Fibroblast of villous mesenchyme (primary cell): Measurements from ENCODE around the gene TMEM101. TPM values are rescaled to one million over a fixed set of nuclear protein-coding genes. Genes with fewer than 3 reads are reported as not detected.
"Not testable (repeated sequence)": the region's sequence is repeated elsewhere in the genome, so short reads cannot be mapped to it uniquely, and the experiment has no call there.

Experiments
- DNase-seq: peaks from one replicate; pipeline ENCODE4 v3.0.0-alpha.2; 2010; ENCODE audit warnings: low read depth
- H3K4me3 ChIP-seq: 2 replicates; pipeline ENCODE4 v1.5.1; 2011; ENCODE audit warnings: low read depth, mild to moderate bottlenecking, low read length
- small RNA-seq: library from RNA; depleted of rRNA; stranded (forward); fragments of <200 nt; gene quantifications from one replicate; pipeline ENCODE3, GENCODE V24; 2012
- total RNA-seq: library from RNA; depleted of rRNA; stranded (reverse); fragments of >200 nt; gene quantifications from 2 replicates; pipeline ENCODE4 v1.2.3, GENCODE V29; 2012
- TF ChIP-seq, protein P1 (sequence below): IDR thresholded peaks from 2 replicates; pipeline ENCODE4 v1.5.1; 2012; ENCODE audit warnings: low read depth, mild to moderate bottlenecking, low read length; ENCODE audit not compliant: insufficient read depth

The TMEM101 gene
- total RNA-seq, 1 donor: 40.2 TPM

DNA sequence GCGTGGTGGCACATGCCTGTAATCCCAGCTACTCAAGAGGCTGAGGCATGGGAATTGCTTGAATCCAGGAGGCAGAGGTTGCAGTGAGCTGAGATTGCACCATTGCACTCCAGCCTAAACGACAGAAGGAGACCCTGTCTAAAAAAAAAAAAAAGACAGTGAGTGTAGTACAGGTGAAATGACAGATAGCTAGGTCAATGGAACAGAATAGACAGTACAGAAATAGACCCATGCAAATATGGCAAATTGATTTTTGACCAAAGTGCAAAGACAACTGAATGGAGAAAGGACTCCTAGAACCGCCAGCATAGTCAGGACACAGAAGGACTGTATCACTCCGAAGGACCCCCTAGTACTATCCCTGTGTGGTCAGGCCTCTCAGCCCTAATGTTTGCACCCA lies 44.4 kb downstream of the TMEM101 start:
- TF ChIP-seq, protein P1, sequence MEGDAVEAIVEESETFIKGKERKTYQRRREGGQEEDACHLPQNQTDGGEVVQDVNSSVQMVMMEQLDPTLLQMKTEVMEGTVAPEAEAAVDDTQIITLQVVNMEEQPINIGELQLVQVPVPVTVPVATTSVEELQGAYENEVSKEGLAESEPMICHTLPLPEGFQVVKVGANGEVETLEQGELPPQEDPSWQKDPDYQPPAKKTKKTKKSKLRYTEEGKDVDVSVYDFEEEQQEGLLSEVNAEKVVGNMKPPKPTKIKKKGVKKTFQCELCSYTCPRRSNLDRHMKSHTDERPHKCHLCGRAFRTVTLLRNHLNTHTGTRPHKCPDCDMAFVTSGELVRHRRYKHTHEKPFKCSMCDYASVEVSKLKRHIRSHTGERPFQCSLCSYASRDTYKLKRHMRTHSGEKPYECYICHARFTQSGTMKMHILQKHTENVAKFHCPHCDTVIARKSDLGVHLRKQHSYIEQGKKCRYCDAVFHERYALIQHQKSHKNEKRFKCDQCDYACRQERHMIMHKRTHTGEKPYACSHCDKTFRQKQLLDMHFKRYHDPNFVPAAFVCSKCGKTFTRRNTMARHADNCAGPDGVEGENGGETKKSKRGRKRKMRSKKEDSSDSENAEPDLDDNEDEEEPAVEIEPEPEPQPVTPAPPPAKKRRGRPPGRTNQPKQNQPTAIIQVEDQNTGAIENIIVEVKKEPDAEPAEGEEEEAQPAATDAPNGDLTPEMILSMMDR: no peak
- no peak for DNase-seq

DNA sequence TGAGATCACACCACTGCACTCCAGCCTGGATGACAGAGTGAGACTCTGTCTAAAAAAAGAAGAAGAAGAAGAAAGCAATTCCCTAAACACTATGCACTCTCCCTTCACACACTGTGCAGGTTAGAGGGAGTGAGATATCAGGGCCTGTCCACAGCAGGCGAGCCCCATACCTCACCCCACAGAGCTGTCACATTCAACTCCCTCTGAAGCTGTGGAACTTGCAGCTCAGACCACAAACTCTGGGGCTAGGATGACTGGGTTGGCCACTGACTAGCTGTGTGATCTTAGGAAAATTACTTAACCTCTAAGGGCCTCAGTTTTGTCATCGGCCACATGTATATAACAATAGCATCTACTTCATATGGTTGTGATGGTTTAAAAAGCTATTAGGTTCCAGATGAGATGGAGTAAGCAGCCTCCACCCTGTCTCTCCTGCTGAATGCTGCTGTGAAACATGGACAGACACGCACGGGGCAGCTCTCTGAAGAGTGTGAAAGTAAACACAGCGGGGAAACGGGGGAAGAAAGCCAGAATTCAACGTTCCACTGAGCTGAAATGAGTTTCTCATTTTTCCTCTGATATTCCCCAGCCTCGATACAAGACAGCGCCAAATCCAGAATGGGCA lies 47.4 kb downstream of the TMEM101 start:
- TF ChIP-seq, protein P1: no peak
- peak overlapping the region; percentile 23 for H3K4me3 ChIP-seq
- no peak for DNase-seq

More for the DNA sequence above, 44.4 kb downstream of the TMEM101 start:
- H3K4me3 ChIP-seq: no peak overlapping the region

DNA sequence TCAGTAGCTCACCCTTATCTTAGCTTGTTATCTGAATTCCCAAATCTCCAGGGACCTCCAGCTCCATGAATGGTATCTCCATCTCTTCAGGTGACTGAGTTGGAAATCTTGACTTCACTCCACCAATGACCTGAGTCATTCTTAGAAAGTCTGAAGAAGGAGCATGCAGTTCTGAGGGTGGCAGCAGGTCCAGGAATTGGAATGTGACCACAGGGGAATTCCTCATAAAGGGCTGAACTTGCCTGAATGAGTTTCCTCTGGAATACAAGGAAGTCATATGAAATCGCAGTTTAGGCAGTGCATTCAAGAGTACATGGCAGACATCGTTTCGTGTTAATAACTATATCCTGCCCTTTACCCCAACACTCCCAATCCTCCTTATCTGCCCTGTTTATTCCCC lies 48.5 kb downstream of the TMEM101 start:
- no peak overlapping the region for H3K4me3 ChIP-seq
- TF ChIP-seq, protein P1: no peak
- no peak for DNase-seq

DNA sequence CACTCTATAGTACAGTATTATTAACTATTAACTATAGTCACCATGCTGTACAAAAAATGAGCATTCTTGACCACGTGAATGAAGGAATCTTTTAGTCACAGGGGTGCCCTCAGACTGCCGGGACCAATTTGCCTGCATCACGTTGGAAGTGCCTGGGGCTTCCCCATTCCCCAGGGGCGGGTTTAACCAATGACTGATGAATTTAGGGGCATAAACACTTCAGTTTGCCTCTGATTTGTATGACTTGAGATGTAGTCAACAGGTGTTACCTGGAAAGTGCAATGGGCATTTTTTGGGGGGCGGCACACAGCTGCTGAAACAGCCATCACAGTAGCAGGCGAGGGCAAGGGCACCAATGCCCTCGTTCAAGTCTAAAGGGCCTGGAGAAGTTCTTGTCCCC lies 52.3 kb downstream of the TMEM101 start:
- no peak overlapping the region for H3K4me3 ChIP-seq
- DNase-seq: no peak
- TF ChIP-seq, protein P1: no peak

DNA sequence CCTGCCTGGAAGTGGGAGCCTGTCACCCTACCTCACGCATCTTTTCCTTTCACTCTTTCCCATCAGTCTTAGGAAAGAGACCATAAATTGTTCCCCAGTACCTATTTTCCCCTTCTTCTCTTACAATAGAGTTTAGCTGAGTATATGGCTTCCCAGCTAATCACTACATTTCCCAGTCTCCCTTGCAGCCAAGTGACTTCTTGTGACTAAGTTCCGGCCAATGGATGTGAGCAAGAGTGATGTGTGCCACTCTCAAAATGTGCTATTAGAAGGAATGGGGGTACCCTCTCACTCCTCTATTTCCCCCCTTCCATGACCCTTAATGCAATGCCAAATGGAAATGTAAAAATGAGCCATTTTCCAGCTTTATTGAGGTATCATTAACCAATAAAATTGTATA lies 52.8 kb downstream of the TMEM101 start:
- no peak for DNase-seq
- H3K4me3 ChIP-seq: no peak overlapping the region
- TF ChIP-seq, protein P1: no peak

DNA sequence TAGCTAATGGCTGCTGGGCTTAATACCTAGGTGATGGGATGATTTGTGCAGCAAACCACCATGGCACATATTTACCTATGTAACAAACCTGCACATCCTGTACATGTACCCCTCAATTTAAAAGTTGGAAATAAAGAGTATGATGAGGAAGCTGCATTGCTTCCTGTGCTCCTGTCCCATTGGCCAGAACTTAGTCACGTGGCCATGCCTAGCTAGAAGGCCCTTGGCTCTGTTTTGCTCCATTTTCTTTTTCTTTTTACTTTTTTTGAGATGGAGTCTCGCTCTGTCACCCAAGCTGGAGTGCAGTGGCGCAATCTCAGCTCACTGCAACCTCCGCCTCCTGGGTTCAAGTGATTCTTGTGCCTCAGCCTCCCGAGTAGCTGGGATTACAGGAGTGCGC lies 53.5 kb downstream of the TMEM101 start:
- not testable (repeated sequence) for DNase-seq, H3K4me3 ChIP-seq

Small RNA genes within 50 kb of the gene (small RNA-seq; reads per million reads assigned to genes)
- gene RF00012: 0.28 reads per million

Other genes starting within 250 kb of the TMEM101 start
- gene DUSP3, start 236.0 kb downstream of the TMEM101 start, total RNA-seq: 79.6 and 95.9 TPM in 2 replicates
- not detected in 2 replicates for gene CFAP97D1, start 234.5 kb downstream of the TMEM101 start, total RNA-seq
- gene MPP3, start 181.8 kb downstream of the TMEM101 start, total RNA-seq: 8.7 and 9.1 TPM in 2 replicates
- gene CD300LG, start 167.8 kb downstream of the TMEM101 start, total RNA-seq: not detected in 2 replicates
- under 0.01 and 1.3 TPM in 2 replicates for gene MPP2, start 107.4 kb downstream of the TMEM101 start, total RNA-seq
- gene PPY, start 72.5 kb downstream of the TMEM101 start, total RNA-seq: not detected in 2 replicates
- gene PYY, start 61.0 kb downstream of the TMEM101 start, total RNA-seq: not detected in 2 replicates
- 0.43 and 0.64 TPM in 2 replicates for gene NAGS, start 10.3 kb downstream of the TMEM101 start, total RNA-seq
- 53.5 and 82.5 TPM in 2 replicates for gene LSM12, start 51.7 kb upstream of the TMEM101 start, total RNA-seq
- gene G6PC3, start 55.8 kb upstream of the TMEM101 start, total RNA-seq: 27.4 and 27.6 TPM in 2 replicates
- 36.7 and 62.8 TPM in 2 replicates for gene HDAC5, start 108.7 kb upstream of the TMEM101 start, total RNA-seq
- gene HROB, start 127.0 kb upstream of the TMEM101 start, total RNA-seq: 3.0 and 3.2 TPM in 2 replicates
- gene ASB16, start 155.7 kb upstream of the TMEM101 start, total RNA-seq: under 0.01 TPM in 1 of 2 replicates, not detected in the other
- gene TMUB2, start 172.0 kb upstream of the TMEM101 start, total RNA-seq: 19.0 and 28.1 TPM in 2 replicates
- gene ATXN7L3, start 184.9 kb upstream of the TMEM101 start, total RNA-seq: 43.6 and 48.3 TPM in 2 replicates
- 46.1 and 46.6 TPM in 2 replicates for gene UBTF, start 204.7 kb upstream of the TMEM101 start, total RNA-seq